Nephron progenitor cell (in vitro differentiated cells): ENCODE measurements around the gene PIGV.

Experiments
- DNase-seq: peaks from one replicate; pipeline ENCODE4 v3.0.0; 2021
- H3K27ac Mint-ChIP-seq: 2 replicates; pipeline ENCODE4 v1.8.0; 2021; ENCODE audit warnings: mild to moderate bottlenecking, moderate library complexity, mixed read lengths
- H3K27me3 Mint-ChIP-seq: 2 replicates; pipeline ENCODE4 v1.8.0; 2021; ENCODE audit warnings: mild to moderate bottlenecking, low read depth, mixed read lengths; ENCODE audit not compliant: poor library complexity
- H3K36me3 Mint-ChIP-seq: 2 replicates; pipeline ENCODE4 v1.8.0; 2021; ENCODE audit warnings: low read depth, mixed read lengths
- H3K4me1 Mint-ChIP-seq: 2 replicates; pipeline ENCODE4 v1.8.0; 2021; ENCODE audit warnings: mixed read lengths
- H3K4me3 Mint-ChIP-seq: 2 replicates; pipeline ENCODE4 v1.8.0; 2021; ENCODE audit warnings: mild to moderate bottlenecking, moderate library complexity, mixed read lengths
- H3K9me3 Mint-ChIP-seq: 2 replicates; pipeline ENCODE4 v1.8.0; 2021; ENCODE audit warnings: mild to moderate bottlenecking, moderate library complexity, mixed read lengths
- CTCF ChIP-seq: fragments of 200-600 bp; sonication (generic); IDR thresholded peaks from 2 replicates; pipeline ENCODE4 v1.5.0; 2021; ENCODE audit warnings: antibody characterized with exemption

PIGV gene

GRCh38 chr1:26787706-26788514, at the start of gene PIGV:
PIGV (plus strand) TSS chr1:26787950; CDS start chr1:26790816, 2,866 bp downstream.
- Mint-ChIP-seq H3K27me3 (no peaks in the 10 kb centered on the region), H3K4me3 (peak within 1 kb of the TSS; percentile 98), H3K4me1 (peaks cover 85% of the 10 kb centered on the region), H3K36me3 (peaks cover 8% of the 10 kb centered on the region), H3K27ac (peak within 1 kb of the TSS; percentile 99), H3K9me3 (no peaks in the 10 kb centered on the region)
- TF ChIP-seq CTCF, result no peak
- peak; percentile 92 for DNase-seq

DNA sequence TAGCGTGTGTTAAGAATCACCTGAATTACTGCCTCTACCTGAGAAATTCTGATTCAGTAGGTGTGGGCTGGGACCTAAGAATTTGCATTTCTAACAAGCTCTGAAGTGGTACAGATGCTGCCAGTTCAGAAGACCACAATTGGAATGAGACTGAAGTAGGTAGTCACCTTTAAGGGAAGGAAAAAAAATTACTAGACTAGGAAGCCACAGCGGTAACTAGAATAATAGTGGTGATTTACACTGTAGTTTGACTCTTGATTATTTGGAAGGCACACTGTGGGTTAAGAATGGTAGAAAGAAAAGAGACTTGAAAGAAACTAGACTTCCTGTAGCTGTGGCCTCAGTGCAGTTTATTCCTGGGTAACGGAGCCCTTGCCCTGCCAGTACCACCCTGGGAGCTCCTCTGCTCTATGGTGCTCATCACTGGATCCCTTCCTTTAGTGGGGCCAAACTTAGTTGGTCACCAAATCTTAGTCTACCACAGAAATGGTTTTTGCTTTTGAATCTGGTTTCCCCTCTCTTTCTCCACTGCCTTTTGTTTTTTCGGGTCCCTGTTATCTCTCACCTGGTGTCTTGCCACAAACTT, 48.3 kb upstream of the PIGV start:
- Mint-ChIP-seq H3K4me1 (peaks cover 8% of the 10 kb centered on the region), H3K4me3 (no peak overlapping the region), H3K9me3 (no peaks in the 10 kb centered on the region), H3K27me3 (no peaks in the 10 kb centered on the region), H3K36me3 (peaks cover 83% of the 10 kb centered on the region), H3K27ac (peak overlapping the region; percentile 66)
- no peak for TF ChIP-seq CTCF
- no peak for DNase-seq

GRCh38 chr1:26740023-26740634, 47.6 kb upstream of the PIGV start:
- Mint-ChIP-seq H3K27ac (peak overlapping the region; percentile 66), H3K4me3 (no peak overlapping the region), H3K4me1 (peaks cover 9% of the 10 kb centered on the region), H3K36me3 (peaks cover 84% of the 10 kb centered on the region), H3K27me3 (no peaks in the 10 kb centered on the region), H3K9me3 (no peaks in the 10 kb centered on the region)
- TF ChIP-seq CTCF, result no peak
- DNase-seq, result no peak

GRCh38 chr1:26740952-26741351, 46.8 kb upstream of the PIGV start:
- H3K36me3 Mint-ChIP-seq, result peaks cover 85% of the 10 kb centered on the region
- TF ChIP-seq CTCF, result no peak
- no peak overlapping the region for H3K4me3 Mint-ChIP-seq
- no peaks in the 10 kb centered on the region for H3K27me3 Mint-ChIP-seq
- peaks cover 9% of the 10 kb centered on the region for H3K4me1 Mint-ChIP-seq
- DNase-seq, result no peak
- no peaks in the 10 kb centered on the region for H3K9me3 Mint-ChIP-seq
- peak overlapping the region; percentile 83 for H3K27ac Mint-ChIP-seq

DNA sequence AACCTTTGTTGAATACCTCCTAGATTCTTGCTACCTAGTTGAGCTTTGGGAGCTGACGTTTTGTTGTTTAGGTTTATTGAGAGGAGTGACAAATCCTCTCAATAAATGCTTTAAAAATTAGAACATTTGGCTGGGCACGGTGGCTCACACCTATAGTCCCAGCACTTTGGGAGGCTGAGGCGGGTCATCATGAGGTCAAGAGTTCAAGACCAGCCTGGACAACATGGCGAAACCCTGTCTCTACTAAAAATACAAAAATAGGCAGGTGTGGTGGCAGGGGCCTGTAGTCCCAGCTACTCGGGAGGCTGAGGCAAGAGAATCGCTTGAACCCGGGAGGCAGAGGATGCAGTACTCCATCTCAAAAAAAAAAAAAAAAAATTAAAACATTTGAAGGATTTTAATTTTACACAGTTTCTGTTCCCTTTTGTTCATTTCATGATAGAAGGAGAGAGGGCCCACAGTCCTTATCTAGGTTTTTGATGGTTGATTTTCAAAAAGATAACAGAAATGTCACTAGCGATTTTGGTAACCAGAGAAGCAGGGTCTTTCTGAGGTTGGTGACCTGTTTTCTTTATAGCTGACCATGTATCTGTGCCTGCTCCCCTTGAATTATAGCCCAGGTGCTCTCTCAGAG, 44.2 kb upstream of the PIGV start:
- no peak for TF ChIP-seq CTCF
- Mint-ChIP-seq H3K27me3 (peaks cover 2% of the 10 kb centered on the region), H3K36me3 (peaks cover 93% of the 10 kb centered on the region), H3K27ac (peak overlapping the region; percentile 80), H3K4me1 (peaks cover 9% of the 10 kb centered on the region), H3K4me3 (no peak overlapping the region), H3K9me3 (no peaks in the 10 kb centered on the region)
- DNase-seq, result no peak
